ENCODE data around the gene KLRB1. TPM values are rescaled to one million over a fixed set of nuclear protein-coding genes. Genes with fewer than 3 reads are reported as not detected.

Gene KLRB1
- total and polyA plus RNA-seq, 2 of the 13 experiments (the other 11 are each of a cell fraction or from before 2014, with no cell fraction given): not detected

- ATAC-seq (no peak), FAIRE-seq (no peak), DNase-seq (ENCODE audit: low spot score) (no peak)
- H3K79me2 ChIP-seq (ENCODE audit: insufficient read depth, low read length): no peaks in the 10 kb centered on the region
- no peaks in the 10 kb centered on the region for H4K20me1 ChIP-seq (ENCODE audit: insufficient read depth, low read length)
- no peaks in the 10 kb centered on the region for H3K9me3 ChIP-seq (ENCODE audit: low read length)
- H3K4me1 ChIP-seq (ENCODE audit: insufficient read depth, low read length): peaks cover 8% of the 10 kb centered on the region; the same call in 1 of the 2 replicates
- intact Hi-C loops (cut with micrococcal nuclease; ENCODE audit: unreplicated experiment): no loop called here
- BruUV-seq (replicated peaks): no TSS peak
- in situ Hi-C loops (cut with HindIII; ENCODE audit: extremely low pct_ligation_motif_present, low pct_unique_long_range_greater_than_20kb): no loop called here
- H3K27me3 ChIP-seq (ENCODE audit: control insufficient read depth in 1 of 2, insufficient read depth in 2 of 2, low read length in 2 of 2): no peaks in the 10 kb centered on the region
- H2AFZ ChIP-seq (ENCODE audit: low read length): no peak overlapping the region
- no peak overlapping the region for H3K27ac ChIP-seq (ENCODE audit: extremely low read length, insufficient read depth, low read length)
- no peak overlapping the region for H3K9ac ChIP-seq (ENCODE audit: insufficient read depth, low read depth, low read length)
- POLR2A ChIA-PET: no interaction called here
- no peak overlapping the region for H3K4me3 ChIP-seq (replicated peaks in 1 of 3; ENCODE audit: insufficient read depth in 1 of 3, low read depth in 2 of 3, low read length in 3 of 3)
- WGBS (ENCODE audit: low lambda C conversion rate): 84% methylated on average over 5 of the region's 5 CpGs
- H3K4me2 ChIP-seq (ENCODE audit: low read depth, low read length): no peak overlapping the region
- H3K36me3 ChIP-seq (replicated peaks in 1 of 2; ENCODE audit: control insufficient read depth in 1 of 2, insufficient read depth in 2 of 2, low read length in 2 of 2): no peaks in the 10 kb centered on the region
- CTCF ChIA-PET (ENCODE audit: low intra/inter-chr PET ratio, low total read pairs): no interaction called here
- TF ChIP-seq SKI (IDR thresholded peaks at IDR 0.05; ENCODE audit: partially characterized antibody) (no peak), EP300 (IDR thresholded peaks at IDR 0.05; ENCODE audit: low read depth in 2 of 2, low read length in 2 of 2) (no peak), EP300 (CRISPR knock-in tag; IDR thresholded peaks at IDR 0.05; ENCODE audit: borderline replicate concordance) (no peak), KLF13 (CRISPR knock-in tag; IDR thresholded peaks at IDR 0.05) (no peak), JUND (CRISPR knock-in tag; IDR thresholded peaks at IDR 0.05) (no peak), THAP9 (CRISPR knock-in tag; IDR thresholded peaks at IDR 0.05; ENCODE audit: borderline replicate concordance) (no peak), MIER2 (CRISPR knock-in tag; IDR thresholded peaks at IDR 0.05) (no peak), PLSCR1 (CRISPR knock-in tag; IDR thresholded peaks at IDR 0.05; ENCODE audit: borderline replicate concordance) (no peak), ATF1 (CRISPR knock-in tag; IDR thresholded peaks at IDR 0.05) (no peak), TOPORS (CRISPR knock-in tag; IDR thresholded peaks at IDR 0.05) (no peak), ZXDC (CRISPR knock-in tag; IDR thresholded peaks at IDR 0.05) (no peak), GLI4 (CRISPR knock-in tag; IDR thresholded peaks at IDR 0.05; ENCODE audit: borderline replicate concordance) (no peak), NFKBIZ (CRISPR knock-in tag; IDR thresholded peaks at IDR 0.05) (no peak), NFIC (IDR thresholded peaks at IDR 0.05; ENCODE audit: low read length) (no peak), HNRNPL (IDR thresholded peaks at IDR 0.05; ENCODE audit: low read depth, low read length) (no peak), KLF11 (CRISPR knock-in tag; IDR thresholded peaks at IDR 0.05) (no peak), ZNF362 (CRISPR knock-in tag; IDR thresholded peaks at IDR 0.05; ENCODE audit: borderline replicate concordance) (no peak), KDM2A (CRISPR knock-in tag; IDR thresholded peaks at IDR 0.05; ENCODE audit: borderline replicate concordance, low read depth) (no peak), ZNF282 (IDR thresholded peaks at IDR 0.05; ENCODE audit: partially characterized antibody) (no peak), ZNF773 (CRISPR knock-in tag; IDR thresholded peaks at IDR 0.05; ENCODE audit: borderline replicate concordance) (no peak)
Observed at GRCh38 chr12:9597365-9597764, 10.4 kb downstream of the KLRB1 start.

All from HepG2 (cell line).